Measurements from ENCODE around the gene HBB. TPM values are rescaled to one million over a fixed set of nuclear protein-coding genes. Genes with fewer than 3 reads are reported as not detected.

The HBB gene
- total RNA-seq, 2 donors from 2014 or later: 10.2 to 257 TPM

GRCh38 chr11:5240458-5240857 lies 13.6 kb upstream of the HBB start:
- no peak overlapping the region for H3K4me3 ChIP-seq
- no peak overlapping the region for H3K27ac ChIP-seq
- no peaks in the 10 kb centered on the region for H3K9me3 ChIP-seq
- ATAC-seq (ENCODE audit: insufficient number of reproducible peaks, low FRiP score, low read depth) (no peak), DNase-seq (ENCODE audit: low spot score) (no peak)
- no peaks in the 10 kb centered on the region for H3K27me3 ChIP-seq (replicated peaks; ENCODE audit: insufficient read depth)
- TF ChIP-seq CTCF (IDR thresholded peaks at IDR 0.05): no peak
- no peaks in the 10 kb centered on the region for H3K4me1 ChIP-seq (ENCODE audit: control insufficient read depth in 1 of 2, low read depth in 2 of 2)
- no peaks in the 10 kb centered on the region for H3K36me3 ChIP-seq

GRCh38 chr11:5240056-5240455 lies 13.2 kb upstream of the HBB start:
- TF ChIP-seq CTCF (IDR thresholded peaks at IDR 0.05): no peak
- no peak for ATAC-seq (ENCODE audit: insufficient number of reproducible peaks, low FRiP score, low read depth)
- no peaks in the 10 kb centered on the region for H3K9me3 ChIP-seq
- DNase-seq (ENCODE audit: low spot score): no peak
- H3K27ac ChIP-seq: no peak overlapping the region
- H3K4me3 ChIP-seq: no peak overlapping the region
- no peaks in the 10 kb centered on the region for H3K27me3 ChIP-seq (replicated peaks; ENCODE audit: insufficient read depth)
- H3K36me3 ChIP-seq: no peaks in the 10 kb centered on the region
- no peaks in the 10 kb centered on the region for H3K4me1 ChIP-seq (ENCODE audit: control insufficient read depth in 1 of 2, low read depth in 2 of 2)

GRCh38 chr11:5239046-5239445 lies 12.2 kb upstream of the HBB start:
- H3K36me3 ChIP-seq: no peaks in the 10 kb centered on the region
- no peaks in the 10 kb centered on the region for H3K4me1 ChIP-seq (ENCODE audit: control insufficient read depth in 1 of 2, low read depth in 2 of 2)
- H3K9me3 ChIP-seq: no peaks in the 10 kb centered on the region
- no peaks in the 10 kb centered on the region for H3K27me3 ChIP-seq (replicated peaks; ENCODE audit: insufficient read depth)
- no peak for TF ChIP-seq CTCF (IDR thresholded peaks at IDR 0.05)
- no peak overlapping the region for H3K4me3 ChIP-seq
- ATAC-seq (ENCODE audit: insufficient number of reproducible peaks, low FRiP score, low read depth) (no peak), DNase-seq (ENCODE audit: low spot score) (no peak)
- H3K27ac ChIP-seq: no peak overlapping the region

- H3K36me3 ChIP-seq: no peaks in the 10 kb centered on the region
- no peak for TF ChIP-seq CTCF (IDR thresholded peaks at IDR 0.05)
- DNase-seq (ENCODE audit: low spot score) (no peak), ATAC-seq (ENCODE audit: insufficient number of reproducible peaks, low FRiP score, low read depth) (no peak)
- H3K4me1 ChIP-seq (ENCODE audit: control insufficient read depth in 1 of 2, low read depth in 2 of 2): no peaks in the 10 kb centered on the region
- no peak overlapping the region for H3K4me3 ChIP-seq
- no peaks in the 10 kb centered on the region for H3K9me3 ChIP-seq
- no peak overlapping the region for H3K27ac ChIP-seq
- no peaks in the 10 kb centered on the region for H3K27me3 ChIP-seq (replicated peaks; ENCODE audit: insufficient read depth)
Measured at GRCh38 chr11:5238486-5238885, 11.6 kb upstream of the HBB start.

- Histone ChIP-seq H3K4me1 (ENCODE audit: control insufficient read depth in 1 of 2, low read depth in 2 of 2) (no peaks in the 10 kb centered on the region), H3K27me3 (replicated peaks; ENCODE audit: insufficient read depth) (no peaks in the 10 kb centered on the region), H3K4me3 (no peak overlapping the region), H3K9me3 (no peaks in the 10 kb centered on the region), H3K36me3 (no peaks in the 10 kb centered on the region), H3K27ac (no peak overlapping the region)
- no peak for TF ChIP-seq CTCF (IDR thresholded peaks at IDR 0.05)
- DNase-seq (ENCODE audit: low spot score) (no peak), ATAC-seq (ENCODE audit: insufficient number of reproducible peaks, low FRiP score, low read depth) (no peak)
Measured at GRCh38 chr11:5237420-5237819, 10.5 kb upstream of the HBB start.

Data from thoracic aorta (tissue), 2 donors.